ENCODE data around the gene MRGPRX1. TPM values are rescaled to one million over a fixed set of nuclear protein-coding genes. Genes with fewer than 3 reads are reported as not detected.

Gene MRGPRX1
- total and polyA plus RNA-seq, 2 of the 13 experiments (the other 11 are each of a cell fraction or from before 2014, with no cell fraction given): not detected

- no peaks in the 10 kb centered on the region for H3K79me2 ChIP-seq (ENCODE audit: insufficient read depth, low read length)
- no peaks in the 10 kb centered on the region for H3K4me1 ChIP-seq (ENCODE audit: insufficient read depth, low read length)
- no peak overlapping the region for H2AFZ ChIP-seq (ENCODE audit: low read length)
- ATAC-seq: no peak
- POLR2A ChIA-PET: no interaction called here
- no peak for FAIRE-seq
- in situ Hi-C loops (cut with HindIII; ENCODE audit: extremely low pct_ligation_motif_present, low pct_unique_long_range_greater_than_20kb) (no loop called here), intact Hi-C loops (cut with micrococcal nuclease; ENCODE audit: unreplicated experiment) (no loop called here)
- no peaks in the 10 kb centered on the region for H4K20me1 ChIP-seq (ENCODE audit: insufficient read depth, low read length)
- no peak overlapping the region for H3K9ac ChIP-seq (ENCODE audit: insufficient read depth, low read depth, low read length)
- H3K27me3 ChIP-seq (ENCODE audit: control insufficient read depth in 1 of 2, insufficient read depth in 2 of 2, low read length in 2 of 2): peaks cover 0 to 7% of the 10 kb centered on the region in 2 experiments; a peak in 2 of 5 replicates
- H3K4me3 ChIP-seq (replicated peaks in 1 of 3; ENCODE audit: insufficient read depth in 1 of 3, low read depth in 2 of 3, low read length in 3 of 3): no peak overlapping the region
- 0% methylated on average over 1 of the region's 1 CpG for WGBS (ENCODE audit: low lambda C conversion rate)
- H3K9me3 ChIP-seq (ENCODE audit: low read length): no peaks in the 10 kb centered on the region
- no peak for DNase-seq (ENCODE audit: low spot score)
- H3K36me3 ChIP-seq (replicated peaks in 1 of 2; ENCODE audit: control insufficient read depth in 1 of 2, insufficient read depth in 2 of 2, low read length in 2 of 2): no peaks in the 10 kb centered on the region
- CTCF ChIA-PET (ENCODE audit: low intra/inter-chr PET ratio, low total read pairs): no interaction called here
- BruUV-seq (replicated peaks): no TSS peak
- no peak overlapping the region for H3K4me2 ChIP-seq (ENCODE audit: low read depth, low read length)
- H3K27ac ChIP-seq (ENCODE audit: extremely low read length, insufficient read depth, low read length): no peak overlapping the region
- TF ChIP-seq ZNF605 (CRISPR knock-in tag; IDR thresholded peaks at IDR 0.05): no peak
- TF ChIP-seq BRF2 (CRISPR knock-in tag; IDR thresholded peaks at IDR 0.05): no peak
- no peak for TF ChIP-seq ZNF318 (CRISPR knock-in tag; IDR thresholded peaks at IDR 0.05)
- TF ChIP-seq ZNF678 (CRISPR knock-in tag; IDR thresholded peaks at IDR 0.05): no peak
- no peak for TF ChIP-seq FOXJ3 (CRISPR knock-in tag; IDR thresholded peaks at IDR 0.05; ENCODE audit: borderline replicate concordance)
- no peak for TF ChIP-seq ZNF687 (CRISPR knock-in tag; IDR thresholded peaks at IDR 0.05)
- TF ChIP-seq HNRNPUL1 (IDR thresholded peaks at IDR 0.05; ENCODE audit: low read depth, low read length): no peak
- no peak for TF ChIP-seq ATF7-NPFF (CRISPR knock-in tag; IDR thresholded peaks at IDR 0.05; ENCODE audit: low read depth)
- no peak for TF ChIP-seq SYNCRIP (IDR thresholded peaks at IDR 0.05; ENCODE audit: insufficient read depth, low read depth, low read length)
Measured at GRCh38 chr11:18958221-18958910, 19.2 kb upstream of the MRGPRX1 start.

Data from HepG2 (cell line).